HG02763 (cell line): ENCODE measurements around the gene EML4.

Experiments
- ATAC-seq: cut with Tn5 transposase; IDR thresholded peaks from one replicate; pipeline ENCODE4 v1.9.1; 2021; ENCODE audit warnings: mild to moderate bottlenecking, moderate library complexity; ENCODE audit not compliant: unreplicated experiment

The EML4 gene

GRCh38 chr2:42137125-42137841 lies 31.9 kb upstream of the EML4 start:
- ATAC-seq: no peak

GRCh38 chr2:42138163-42139015 lies 30.8 kb upstream of the EML4 start:
- no peak for ATAC-seq

- no peak for ATAC-seq
Measured at GRCh38 chr2:42139101-42139500, 30.1 kb upstream of the EML4 start.

GRCh38 chr2:42140496-42140895 lies 28.7 kb upstream of the EML4 start:
- no peak for ATAC-seq

- ATAC-seq: no peak
Measured at GRCh38 chr2:42141687-42142546, 27.2 kb upstream of the EML4 start.

- ATAC-seq: no peak
Measured at GRCh38 chr2:42142547-42143184, 26.5 kb upstream of the EML4 start.

GRCh38 chr2:42147641-42148274 lies 21.4 kb upstream of the EML4 start:
- ATAC-seq: no peak

- no peak for ATAC-seq
Measured at GRCh38 chr2:42150159-42150558, 19.0 kb upstream of the EML4 start.

- ATAC-seq: no peak
Measured at GRCh38 chr2:42153944-42154581, 15.1 kb upstream of the EML4 start.

- ATAC-seq: no peak
Measured at GRCh38 chr2:42156721-42157120, 12.4 kb upstream of the EML4 start.

- ATAC-seq: no peak
Measured at GRCh38 chr2:42161444-42161843, 7.7 kb upstream of the EML4 start.

GRCh38 chr2:42163444-42164045 lies 5.6 kb upstream of the EML4 start:
- ATAC-seq: no peak

- no peak for ATAC-seq
Measured at GRCh38 chr2:42164046-42164445, 5.1 kb upstream of the EML4 start.

- no peak for ATAC-seq
Measured at GRCh38 chr2:42164971-42165370, 4.2 kb upstream of the EML4 start.

GRCh38 chr2:42167458-42167857 lies 1.7 kb upstream of the EML4 start:
- ATAC-seq: no peak

GRCh38 chr2:42168459-42169099 lies 574 bp upstream of the EML4 start:
- no peak for ATAC-seq

- ATAC-seq: peak; percentile 15
Measured at GRCh38 chr2:42169874-42170521, 845 bp downstream of the EML4 start.

- ATAC-seq: no peak
Measured at GRCh38 chr2:42170619-42171395, 1.7 kb downstream of the EML4 start.
